WI38 (cell line): ENCODE data around the gene PRKCZ.

ENCODE experiments used
- H3K4me3 ChIP-seq: 2 replicates; pipeline ENCODE4 v1.5.1; 2011; ENCODE audit warnings: low read depth, mild to moderate bottlenecking, control low read depth, low read length
- CTCF ChIP-seq: IDR thresholded peaks from 2 replicates; pipeline ENCODE4 v1.5.1; 2012; ENCODE audit warnings: low read depth, mild to moderate bottlenecking, control low read depth, low read length

PRKCZ gene

DNA sequence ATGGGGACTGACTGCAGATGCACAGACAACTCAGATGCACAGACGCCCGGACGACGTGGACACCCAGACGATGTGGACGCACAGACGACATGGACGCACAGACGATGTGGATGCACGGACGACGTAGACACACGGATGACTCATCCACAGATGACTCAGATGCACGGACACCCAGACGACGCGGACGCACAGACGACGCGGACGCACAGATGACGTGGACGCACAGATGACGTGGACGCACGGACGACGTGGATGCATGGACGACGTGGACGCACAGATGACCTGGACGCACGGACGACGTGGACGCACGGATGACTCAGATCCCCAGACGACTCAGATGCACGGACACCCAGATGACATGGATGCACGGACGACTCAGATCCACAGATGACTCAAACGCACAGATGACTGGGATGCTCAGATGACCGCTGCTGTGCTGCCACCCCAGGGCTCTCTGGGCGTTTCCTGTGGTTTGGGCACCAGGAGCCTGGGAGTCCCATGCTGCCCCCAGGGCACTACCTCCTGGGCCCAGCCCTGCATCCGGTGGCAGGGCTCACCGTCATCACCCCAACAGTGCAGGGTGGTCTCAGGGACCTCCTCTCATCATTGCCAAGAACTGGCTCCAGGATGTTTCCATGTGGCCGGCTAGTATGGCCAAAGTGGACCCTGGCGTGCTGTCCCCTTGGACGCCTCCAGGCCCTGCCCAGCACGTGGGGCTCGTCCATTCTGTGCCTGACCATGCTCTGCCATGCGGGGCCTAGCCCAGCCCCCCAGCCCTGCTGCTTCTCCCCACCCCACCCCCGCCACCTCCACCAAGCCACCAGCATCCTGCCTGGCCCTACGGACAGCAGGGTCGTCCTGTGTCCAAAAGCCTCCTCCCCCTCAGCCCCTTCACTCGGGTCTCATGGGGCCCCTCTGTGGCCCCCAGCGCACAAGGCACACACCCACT is 130.4 kb downstream of the PRKCZ start:
- no peak overlapping the region for H3K4me3 ChIP-seq
- no peak for TF ChIP-seq CTCF

- H3K4me3 ChIP-seq, result no peak overlapping the region
- no peak for TF ChIP-seq CTCF
These were observed 131.1 kb downstream of the PRKCZ start for GRCh38 chr1:2181271-2181670.

GRCh38 chr1:2181752-2182151 is 131.5 kb downstream of the PRKCZ start:
- no peak overlapping the region for H3K4me3 ChIP-seq
- TF ChIP-seq CTCF, result no peak

- H3K4me3 ChIP-seq, result no peak overlapping the region
- TF ChIP-seq CTCF, result no peak
These were observed 132.2 kb downstream of the PRKCZ start for GRCh38 chr1:2182376-2182775.

- no peak for TF ChIP-seq CTCF
- H3K4me3 ChIP-seq, result no peak overlapping the region
These were observed 133.7 kb downstream of the PRKCZ start for GRCh38 chr1:2183937-2184334.

DNA sequence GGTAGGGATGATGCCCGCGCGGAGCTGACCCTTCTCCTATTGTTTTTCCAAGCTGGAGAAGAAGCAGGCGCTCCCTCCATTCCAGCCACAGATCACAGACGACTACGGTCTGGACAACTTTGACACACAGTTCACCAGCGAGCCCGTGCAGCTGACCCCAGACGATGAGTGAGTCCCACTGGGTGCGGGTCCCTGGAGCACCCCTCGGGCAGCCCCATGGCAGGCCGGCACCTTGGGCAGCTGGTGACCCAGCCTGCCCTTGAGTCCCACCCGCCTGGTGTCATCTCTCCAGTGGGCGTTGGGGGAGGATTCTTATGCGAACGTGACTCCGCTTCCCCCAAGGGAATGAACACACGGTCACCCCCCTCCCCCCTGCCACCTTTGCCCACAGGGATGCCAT is 134.3 kb downstream of the PRKCZ start:
- H3K4me3 ChIP-seq, result no peak overlapping the region
- no peak for TF ChIP-seq CTCF

DNA sequence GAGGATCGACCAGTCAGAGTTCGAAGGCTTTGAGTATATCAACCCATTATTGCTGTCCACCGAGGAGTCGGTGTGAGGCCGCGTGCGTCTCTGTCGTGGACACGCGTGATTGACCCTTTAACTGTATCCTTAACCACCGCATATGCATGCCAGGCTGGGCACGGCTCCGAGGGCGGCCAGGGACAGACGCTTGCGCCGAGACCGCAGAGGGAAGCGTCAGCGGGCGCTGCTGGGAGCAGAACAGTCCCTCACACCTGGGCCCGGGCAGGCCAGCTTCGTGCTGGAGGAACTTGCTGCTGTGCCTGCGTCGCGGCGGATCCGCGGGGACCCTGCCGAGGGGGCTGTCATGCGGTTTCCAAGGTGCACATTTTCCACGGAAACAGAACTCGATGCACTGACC is 134.7 kb downstream of the PRKCZ start:
- H3K4me3 ChIP-seq, result no peak overlapping the region
- no peak for TF ChIP-seq CTCF
